OCI-LY3 (cell line): ENCODE measurements around the gene SP7.

Source experiments
- H2AFZ ChIP-seq: fragments of 200-600, 300-600 bp; shearing (Covaris generic); 2 replicates; pipeline ENCODE4 v1.6.0; 2014; ENCODE audit warnings: antibody characterized with exemption, low read depth, low read length
- H3K27ac ChIP-seq: fragments of 200-600, 300-600 bp; sonication (generic); 2 replicates; pipeline ENCODE4 v1.5.1; 2014; ENCODE audit warnings: mild to moderate bottlenecking, low read length, moderate library complexity, mixed read lengths
- H3K27me3 ChIP-seq: fragments of 200-600, 300-600 bp; sonication (generic); 2 replicates; pipeline ENCODE4 v1.6.1; 2014; ENCODE audit warnings: low read depth, low read length, mixed read lengths
- H3K36me3 ChIP-seq: fragments of 200-600, 300-600 bp; sonication (generic); replicated peaks from 2 replicates; pipeline ENCODE3; 2014; ENCODE audit warnings: low read depth, low read length, mixed read lengths
- H3K4me1 ChIP-seq: fragments of 300-600, 200-600 bp; sonication (generic); 2 replicates; pipeline ENCODE4 v1.6.1; 2014; ENCODE audit warnings: low read length, mixed read lengths
- H3K4me2 ChIP-seq: fragments of 200-600, 300-600 bp; sonication (generic); 2 replicates; pipeline ENCODE4 v1.6.1; 2014; ENCODE audit warnings: low read length, mixed read lengths
- H3K4me3 ChIP-seq: fragments of 300-600, 200-600 bp; sonication (generic); 2 replicates; pipeline ENCODE4 v1.5.1; 2014; ENCODE audit warnings: antibody characterized with exemption, mild to moderate bottlenecking, low read length, moderate library complexity
- H3K79me2 ChIP-seq: fragments of 300-600, 200-600 bp; shearing (Covaris generic); 2 replicates; pipeline ENCODE4 v1.6.1; 2014; ENCODE audit warnings: mild to moderate bottlenecking, low read length, mixed read lengths
- H3K9ac ChIP-seq: fragments of 300-600, 200-600 bp; shearing (Covaris generic); 2 replicates; pipeline ENCODE4 v1.6.0; 2014; ENCODE audit warnings: mild to moderate bottlenecking, low read length, moderate library complexity
- H3K9me3 ChIP-seq: fragments of 200-600, 300-600 bp; shearing (Covaris generic); 2 replicates; pipeline ENCODE4 v1.6.1; 2014; ENCODE audit warnings: low read length, mixed read lengths; ENCODE audit not compliant: insufficient read depth
- H4K20me1 ChIP-seq: fragments of 200-600, 300-600 bp; sonication (generic); 2 replicates; pipeline ENCODE4 v1.6.1; 2016; ENCODE audit warnings: low read length, mixed read lengths; ENCODE audit not compliant: insufficient read depth
- CTCF ChIP-seq: fragments of 200-600, 300-600 bp; sonication (generic); IDR thresholded peaks from 2 replicates; pipeline ENCODE4 v1.5.1; 2014; ENCODE audit warnings: antibody characterized with exemption, low read length, low read depth
- EZH2phosphoT487 ChIP-seq: fragments of 200-600 bp; shearing (Covaris generic); IDR thresholded peaks from 2 replicates; pipeline ENCODE4 v1.6.1; 2018; ENCODE audit warnings: antibody characterized with exemption, mixed run types, low read depth

SP7 gene

GRCh38 chr12:53353257-53353655 is 17.1 kb upstream of the SP7 start:
- TF ChIP-seq EZH2phosphoT487 (no peak), CTCF (no peak)
- Histone ChIP-seq H3K9me3 (no peaks in the 10 kb centered on the region), H3K36me3 (no peaks in the 10 kb centered on the region), H2AFZ (no peak overlapping the region), H3K4me1 (peaks cover 3% of the 10 kb centered on the region; the same call in 1 of the 2 replicates), H3K4me2 (no peak overlapping the region), H3K4me3 (no peak overlapping the region), H3K79me2 (no peaks in the 10 kb centered on the region), H3K27ac (no peak overlapping the region), H4K20me1 (no peaks in the 10 kb centered on the region), H3K9ac (no peak overlapping the region), H3K27me3 (no peaks in the 10 kb centered on the region)

- Histone ChIP-seq H3K9ac (no peak overlapping the region), H3K4me2 (no peak overlapping the region; the same call in 1 of the 2 replicates), H3K79me2 (no peaks in the 10 kb centered on the region), H4K20me1 (no peaks in the 10 kb centered on the region), H3K36me3 (no peaks in the 10 kb centered on the region), H3K9me3 (no peaks in the 10 kb centered on the region), H3K27ac (no peak overlapping the region), H3K27me3 (no peaks in the 10 kb centered on the region), H3K4me1 (peaks cover 3% of the 10 kb centered on the region; the same call in 1 of the 2 replicates), H2AFZ (no peak overlapping the region; the same call in 1 of the 2 replicates), H3K4me3 (no peak overlapping the region)
- no peak for TF ChIP-seq EZH2phosphoT487
- peak; percentile 92 for TF ChIP-seq CTCF
Measured at GRCh38 chr12:53352331-53353256, 16.4 kb upstream of the SP7 start.

- H3K36me3 ChIP-seq: no peaks in the 10 kb centered on the region
- H2AFZ ChIP-seq: no peak overlapping the region
- no peak overlapping the region for H3K4me3 ChIP-seq
- peaks cover 13% of the 10 kb centered on the region; the same call in 1 of the 2 replicates for H3K4me1 ChIP-seq
- no peaks in the 10 kb centered on the region for H3K79me2 ChIP-seq
- TF ChIP-seq EZH2phosphoT487 (no peak), CTCF (no peak)
- H3K9me3 ChIP-seq: no peaks in the 10 kb centered on the region
- no peak overlapping the region for H3K27ac ChIP-seq
- H3K4me2 ChIP-seq: no peak overlapping the region
- H4K20me1 ChIP-seq: no peaks in the 10 kb centered on the region
- 0 out of 2 replicates have a peak, but pooled peaks cover 6% of the 10 kb centered on the region for H3K27me3 ChIP-seq
- H3K9ac ChIP-seq: no peak overlapping the region
Measured at GRCh38 chr12:53347905-53348304, 11.8 kb upstream of the SP7 start.

GRCh38 chr12:53346491-53346890 is 10.3 kb upstream of the SP7 start:
- H2AFZ ChIP-seq: no peak overlapping the region

More at GRCh38 chr12:53346491-53346890, 10.3 kb upstream of the SP7 start:
- TF ChIP-seq CTCF: no peak
- TF ChIP-seq EZH2phosphoT487: no peak
- H3K9ac ChIP-seq: no peak overlapping the region
- no peak overlapping the region for H3K4me2 ChIP-seq
- H3K27ac ChIP-seq: no peak overlapping the region
- H4K20me1 ChIP-seq: no peaks in the 10 kb centered on the region
- peaks cover 6% of the 10 kb centered on the region; the same call in 1 of the 2 replicates for H3K27me3 ChIP-seq
- peaks cover 11% of the 10 kb centered on the region; the same call in 1 of the 2 replicates for H3K4me1 ChIP-seq
- no peaks in the 10 kb centered on the region for H3K9me3 ChIP-seq
- H3K4me3 ChIP-seq: no peak overlapping the region
- H3K79me2 ChIP-seq: no peaks in the 10 kb centered on the region
- no peaks in the 10 kb centered on the region for H3K36me3 ChIP-seq
